Measurements from ENCODE around the gene LMO7. TPM values are rescaled to one million over a fixed set of nuclear protein-coding genes. Genes with fewer than 3 reads are reported as not detected.

Gene LMO7
- total and polyA plus RNA-seq, 4 donors, result 17.5 to 69.6 (median 38.2) TPM

GRCh38 chr13:75745387-75745786 is 109.3 kb downstream of the LMO7 start:
- H3K9me3 ChIP-seq (ENCODE audit: control insufficient read depth in 4 of 4, low read length in 3 of 4), result no peaks in the 10 kb centered on the region
- H3K4me3 ChIP-seq (ENCODE audit: low read depth in 1 of 3, low read length in 3 of 3), result no peak overlapping the region
- no peaks in the 10 kb centered on the region for H3K36me3 ChIP-seq (ENCODE audit: control insufficient read depth in 4 of 4, insufficient read depth in 3 of 4, low read depth in 1 of 4, low read length in 3 of 4)
- H3K9ac ChIP-seq (ENCODE audit: low read depth in 1 of 2, low read length in 2 of 2), result no peak overlapping the region
- whole genome bisulfite sequencing, result 96% methylated on average over 2 of the region's 2 CpGs
- no peaks in the 10 kb centered on the region for H3K27me3 ChIP-seq (ENCODE audit: control insufficient read depth in 4 of 4, insufficient read depth in 4 of 4, low read length in 3 of 4)
- H3K4me1 ChIP-seq (ENCODE audit: control insufficient read depth in 4 of 4, insufficient read depth in 4 of 4, low read length in 3 of 4), result no peaks in the 10 kb centered on the region
- no peak for DNase-seq (ENCODE audit: low spot score)
- H3K27ac ChIP-seq (ENCODE audit: low read depth in 1 of 2, low read length in 2 of 2), result no peak overlapping the region
- TF ChIP-seq HNF4A (conservative IDR thresholded peaks at IDR 0.05) (no peak), EGR1 (IDR thresholded peaks at IDR 0.05; ENCODE audit: low read depth in 2 of 2) (no peak), NR2F2 (IDR thresholded peaks at IDR 0.05) (no peak), JUND (IDR thresholded peaks at IDR 0.05) (no peak), HNF4G (IDR thresholded peaks at IDR 0.05) (no peak), GABPA (IDR thresholded peaks at IDR 0.05 in 1 of 2, conservative IDR thresholded peaks at IDR 0.05 in 1 of 2) (no peak), TAF1 (conservative IDR thresholded peaks at IDR 0.05) (no peak), YY1 (IDR thresholded peaks at IDR 0.05) (no peak), RAD21 (IDR thresholded peaks at IDR 0.05) (no peak), SP1 (IDR thresholded peaks at IDR 0.05) (no peak), MAX (IDR thresholded peaks at IDR 0.05) (no peak), FOXA2 (IDR thresholded peaks at IDR 0.05) (no peak), RXRA (IDR thresholded peaks at IDR 0.05) (no peak), FOXA1 (IDR thresholded peaks at IDR 0.05) (no peak)
- TF ChIP-seq, protein P1, sequence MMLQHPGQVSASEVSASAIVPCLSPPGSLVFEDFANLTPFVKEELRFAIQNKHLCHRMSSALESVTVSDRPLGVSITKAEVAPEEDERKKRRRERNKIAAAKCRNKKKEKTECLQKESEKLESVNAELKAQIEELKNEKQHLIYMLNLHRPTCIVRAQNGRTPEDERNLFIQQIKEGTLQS (IDR thresholded peaks at IDR 0.05), result no peak
- TF ChIP-seq, protein P2, sequence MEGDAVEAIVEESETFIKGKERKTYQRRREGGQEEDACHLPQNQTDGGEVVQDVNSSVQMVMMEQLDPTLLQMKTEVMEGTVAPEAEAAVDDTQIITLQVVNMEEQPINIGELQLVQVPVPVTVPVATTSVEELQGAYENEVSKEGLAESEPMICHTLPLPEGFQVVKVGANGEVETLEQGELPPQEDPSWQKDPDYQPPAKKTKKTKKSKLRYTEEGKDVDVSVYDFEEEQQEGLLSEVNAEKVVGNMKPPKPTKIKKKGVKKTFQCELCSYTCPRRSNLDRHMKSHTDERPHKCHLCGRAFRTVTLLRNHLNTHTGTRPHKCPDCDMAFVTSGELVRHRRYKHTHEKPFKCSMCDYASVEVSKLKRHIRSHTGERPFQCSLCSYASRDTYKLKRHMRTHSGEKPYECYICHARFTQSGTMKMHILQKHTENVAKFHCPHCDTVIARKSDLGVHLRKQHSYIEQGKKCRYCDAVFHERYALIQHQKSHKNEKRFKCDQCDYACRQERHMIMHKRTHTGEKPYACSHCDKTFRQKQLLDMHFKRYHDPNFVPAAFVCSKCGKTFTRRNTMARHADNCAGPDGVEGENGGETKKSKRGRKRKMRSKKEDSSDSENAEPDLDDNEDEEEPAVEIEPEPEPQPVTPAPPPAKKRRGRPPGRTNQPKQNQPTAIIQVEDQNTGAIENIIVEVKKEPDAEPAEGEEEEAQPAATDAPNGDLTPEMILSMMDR (IDR thresholded peaks at IDR 0.05; ENCODE audit: low read depth, low read length, missing input control), result no peak
- TF ChIP-seq, protein P3, sequence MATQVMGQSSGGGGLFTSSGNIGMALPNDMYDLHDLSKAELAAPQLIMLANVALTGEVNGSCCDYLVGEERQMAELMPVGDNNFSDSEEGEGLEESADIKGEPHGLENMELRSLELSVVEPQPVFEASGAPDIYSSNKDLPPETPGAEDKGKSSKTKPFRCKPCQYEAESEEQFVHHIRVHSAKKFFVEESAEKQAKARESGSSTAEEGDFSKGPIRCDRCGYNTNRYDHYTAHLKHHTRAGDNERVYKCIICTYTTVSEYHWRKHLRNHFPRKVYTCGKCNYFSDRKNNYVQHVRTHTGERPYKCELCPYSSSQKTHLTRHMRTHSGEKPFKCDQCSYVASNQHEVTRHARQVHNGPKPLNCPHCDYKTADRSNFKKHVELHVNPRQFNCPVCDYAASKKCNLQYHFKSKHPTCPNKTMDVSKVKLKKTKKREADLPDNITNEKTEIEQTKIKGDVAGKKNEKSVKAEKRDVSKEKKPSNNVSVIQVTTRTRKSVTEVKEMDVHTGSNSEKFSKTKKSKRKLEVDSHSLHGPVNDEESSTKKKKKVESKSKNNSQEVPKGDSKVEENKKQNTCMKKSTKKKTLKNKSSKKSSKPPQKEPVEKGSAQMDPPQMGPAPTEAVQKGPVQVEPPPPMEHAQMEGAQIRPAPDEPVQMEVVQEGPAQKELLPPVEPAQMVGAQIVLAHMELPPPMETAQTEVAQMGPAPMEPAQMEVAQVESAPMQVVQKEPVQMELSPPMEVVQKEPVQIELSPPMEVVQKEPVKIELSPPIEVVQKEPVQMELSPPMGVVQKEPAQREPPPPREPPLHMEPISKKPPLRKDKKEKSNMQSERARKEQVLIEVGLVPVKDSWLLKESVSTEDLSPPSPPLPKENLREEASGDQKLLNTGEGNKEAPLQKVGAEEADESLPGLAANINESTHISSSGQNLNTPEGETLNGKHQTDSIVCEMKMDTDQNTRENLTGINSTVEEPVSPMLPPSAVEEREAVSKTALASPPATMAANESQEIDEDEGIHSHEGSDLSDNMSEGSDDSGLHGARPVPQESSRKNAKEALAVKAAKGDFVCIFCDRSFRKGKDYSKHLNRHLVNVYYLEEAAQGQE (IDR thresholded peaks at IDR 0.05), result no peak
- TF ChIP-seq, protein P4, sequence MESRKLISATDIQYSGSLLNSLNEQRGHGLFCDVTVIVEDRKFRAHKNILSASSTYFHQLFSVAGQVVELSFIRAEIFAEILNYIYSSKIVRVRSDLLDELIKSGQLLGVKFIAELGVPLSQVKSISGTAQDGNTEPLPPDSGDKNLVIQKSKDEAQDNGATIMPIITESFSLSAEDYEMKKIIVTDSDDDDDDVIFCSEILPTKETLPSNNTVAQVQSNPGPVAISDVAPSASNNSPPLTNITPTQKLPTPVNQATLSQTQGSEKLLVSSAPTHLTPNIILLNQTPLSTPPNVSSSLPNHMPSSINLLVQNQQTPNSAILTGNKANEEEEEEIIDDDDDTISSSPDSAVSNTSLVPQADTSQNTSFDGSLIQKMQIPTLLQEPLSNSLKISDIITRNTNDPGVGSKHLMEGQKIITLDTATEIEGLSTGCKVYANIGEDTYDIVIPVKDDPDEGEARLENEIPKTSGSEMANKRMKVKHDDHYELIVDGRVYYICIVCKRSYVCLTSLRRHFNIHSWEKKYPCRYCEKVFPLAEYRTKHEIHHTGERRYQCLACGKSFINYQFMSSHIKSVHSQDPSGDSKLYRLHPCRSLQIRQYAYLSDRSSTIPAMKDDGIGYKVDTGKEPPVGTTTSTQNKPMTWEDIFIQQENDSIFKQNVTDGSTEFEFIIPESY (IDR thresholded peaks at IDR 0.05), result no peak
